ENCODE measurements around the gene ACYP2.
"Not testable (repeated sequence)": the region's sequence is repeated elsewhere in the genome, so short reads cannot be mapped to it uniquely, and the experiment has no call there.

The ACYP2 gene

GRCh38 chr2:54099829-54100585, 15.4 kb upstream of the ACYP2 start:
- no peak for DNase-seq

GRCh38 chr2:54100772-54101171, 14.6 kb upstream of the ACYP2 start:
- DNase-seq: no peak

GRCh38 chr2:54103454-54104314, 11.7 kb upstream of the ACYP2 start:
- DNase-seq: no peak

- DNase-seq: no peak
These were observed 8.6 kb upstream of the ACYP2 start for GRCh38 chr2:54106631-54107454.

- no peak for DNase-seq
These were observed 8.0 kb upstream of the ACYP2 start for GRCh38 chr2:54107455-54107764.

GRCh38 chr2:54107903-54108615, 7.4 kb upstream of the ACYP2 start:
- no peak for DNase-seq

GRCh38 chr2:54109848-54110247, 5.6 kb upstream of the ACYP2 start:
- no peak for DNase-seq

GRCh38 chr2:54114479-54114878, 936 bp upstream of the ACYP2 start:
- not testable (repeated sequence) for DNase-seq

- DNase-seq: no peak
These were observed 505 bp upstream of the ACYP2 start for GRCh38 chr2:54114936-54115283.

GRCh38 chr2:54116598-54116997, 1.2 kb downstream of the ACYP2 start:
- not testable (repeated sequence) for DNase-seq

- DNase-seq: no peak
These were observed 5.5 kb downstream of the ACYP2 start for GRCh38 chr2:54120950-54121349.

GRCh38 chr2:54122171-54122935, 6.9 kb downstream of the ACYP2 start:
- no peak for DNase-seq

- no peak for DNase-seq
These were observed 7.5 kb downstream of the ACYP2 start for GRCh38 chr2:54122939-54123338.

GRCh38 chr2:54127174-54127573, 11.8 kb downstream of the ACYP2 start:
- DNase-seq: not testable (repeated sequence)

GRCh38 chr2:54133056-54133455, 17.6 kb downstream of the ACYP2 start:
- no peak for DNase-seq

GRCh38 chr2:54139210-54139609, 23.8 kb downstream of the ACYP2 start:
- DNase-seq: no peak

GRCh38 chr2:54143780-54144179, 28.4 kb downstream of the ACYP2 start:
- no peak for DNase-seq

- no peak for DNase-seq
These were observed 33.0 kb downstream of the ACYP2 start for GRCh38 chr2:54148391-54148790.

GRCh38 chr2:54149638-54150441, 34.4 kb downstream of the ACYP2 start:
- no peak for DNase-seq

- DNase-seq: no peak
These were observed 42.9 kb downstream of the ACYP2 start for GRCh38 chr2:54158311-54158710.

All from stimulated activated CD8-positive, alpha-beta memory T cell treated with anti-CD3 and anti-CD28 coated beads, Interleukin-4, amount 100 ng/mL, for 48 hours (primary cell).